Neural progenitor cell (in vitro differentiated cells): ENCODE measurements around the gene TGM3.

Experiments
- CTCF ChIP-seq: fragments of 200-600 bp; sonication (generic); IDR thresholded peaks from 2 replicates; pipeline ENCODE4 v1.5.1; 2017; ENCODE audit warnings: antibody characterized with exemption, mild to moderate bottlenecking
- EZH2 ChIP-seq: fragments of 200-600 bp; sonication (generic); IDR thresholded peaks from 2 replicates; pipeline ENCODE4 v1.6.1; 2017; ENCODE audit warnings: antibody characterized with exemption, mild to moderate bottlenecking, moderate library complexity

GRCh38 chr20:2282181-2282580 is 13.6 kb upstream of the TGM3 start:
- TF ChIP-seq EZH2 (no peak), CTCF (no peak)
